IPS-15b (cell line): ENCODE data around the gene HBG1.

Experiments used
- H3K27me3 ChIP-seq: one replicate; pipeline ENCODE4 v1.6.1; 2013; ENCODE audit warnings: low read length; ENCODE audit not compliant: control insufficient read depth, insufficient read depth
- H3K36me3 ChIP-seq: one replicate; pipeline ENCODE4 v1.6.1; 2013; ENCODE audit warnings: low read length; ENCODE audit not compliant: control insufficient read depth, insufficient read depth
- H3K4me1 ChIP-seq: one replicate; pipeline ENCODE4 v1.6.1; 2013; ENCODE audit warnings: mild to moderate bottlenecking, low read length; ENCODE audit not compliant: control insufficient read depth, insufficient read depth
- H3K4me3 ChIP-seq: one replicate; pipeline ENCODE4 v1.5.1; 2013; ENCODE audit warnings: low read depth, low read length
- H3K9ac ChIP-seq: one replicate; pipeline ENCODE4 v1.6.1; 2013; ENCODE audit warnings: low read depth, mild to moderate bottlenecking, low read length
- H3K9me3 ChIP-seq: one replicate; pipeline ENCODE4 v1.6.1; 2013; ENCODE audit warnings: mild to moderate bottlenecking, low read length; ENCODE audit not compliant: control insufficient read depth, insufficient read depth

HBG1 gene

DNA sequence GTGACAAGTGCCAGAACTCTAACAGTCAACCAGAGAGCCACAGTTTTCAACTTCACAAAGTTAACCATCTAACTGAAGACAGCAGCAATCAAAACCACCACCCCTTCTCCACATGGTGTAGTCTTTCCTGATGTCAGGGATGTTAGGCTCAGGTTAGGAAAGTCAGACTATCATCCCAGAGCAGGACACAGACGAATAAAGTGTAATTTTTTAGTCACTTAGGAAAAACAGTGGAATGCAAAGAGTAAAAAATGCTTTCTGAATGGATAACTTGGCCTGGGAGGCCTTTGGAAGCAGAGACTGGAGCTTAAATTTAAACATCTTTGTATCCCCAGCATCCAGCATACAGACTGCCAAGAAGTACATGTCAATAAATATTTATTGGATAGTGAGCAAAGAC, 36.7 kb upstream of the HBG1 start:
- Histone ChIP-seq H3K4me1 (no peaks in the 10 kb centered on the region), H3K27me3 (no peaks in the 10 kb centered on the region), H3K9ac (no peak overlapping the region), H3K36me3 (no peaks in the 10 kb centered on the region), H3K9me3 (no peaks in the 10 kb centered on the region), H3K4me3 (no peak overlapping the region)

DNA sequence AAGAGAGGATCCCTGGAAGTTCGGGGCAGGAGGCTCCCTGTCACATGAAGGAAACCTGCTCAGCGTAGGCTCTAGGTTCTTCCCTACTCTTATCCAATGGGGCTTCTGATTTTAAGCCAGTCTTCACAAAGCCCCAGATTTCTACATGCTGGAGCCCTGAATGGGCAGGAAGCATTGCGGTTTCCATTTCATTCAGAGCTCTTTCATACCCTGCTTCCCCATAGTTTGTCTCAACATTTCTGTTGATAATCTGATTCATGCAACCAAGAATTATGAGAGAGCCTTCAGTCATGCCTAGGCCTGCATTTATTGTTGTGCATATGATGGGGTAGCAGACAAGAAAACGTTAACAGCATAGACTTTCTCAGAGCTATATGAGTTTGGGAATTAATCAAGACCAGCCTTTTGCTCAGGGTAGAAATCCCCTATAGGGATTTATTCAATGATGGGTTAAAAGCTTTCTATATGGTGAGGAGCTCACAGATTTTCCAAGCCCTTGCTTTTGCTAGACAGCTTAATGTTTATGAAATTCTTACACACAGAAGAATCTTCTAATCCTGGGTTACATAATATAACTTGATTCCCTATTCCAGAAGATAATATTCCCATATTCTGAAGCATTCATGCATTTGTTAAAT, 36.2 kb upstream of the HBG1 start:
- Histone ChIP-seq H3K27me3 (no peaks in the 10 kb centered on the region), H3K9ac (no peak overlapping the region), H3K4me3 (no peak overlapping the region), H3K4me1 (no peaks in the 10 kb centered on the region), H3K36me3 (no peaks in the 10 kb centered on the region), H3K9me3 (no peaks in the 10 kb centered on the region)

DNA sequence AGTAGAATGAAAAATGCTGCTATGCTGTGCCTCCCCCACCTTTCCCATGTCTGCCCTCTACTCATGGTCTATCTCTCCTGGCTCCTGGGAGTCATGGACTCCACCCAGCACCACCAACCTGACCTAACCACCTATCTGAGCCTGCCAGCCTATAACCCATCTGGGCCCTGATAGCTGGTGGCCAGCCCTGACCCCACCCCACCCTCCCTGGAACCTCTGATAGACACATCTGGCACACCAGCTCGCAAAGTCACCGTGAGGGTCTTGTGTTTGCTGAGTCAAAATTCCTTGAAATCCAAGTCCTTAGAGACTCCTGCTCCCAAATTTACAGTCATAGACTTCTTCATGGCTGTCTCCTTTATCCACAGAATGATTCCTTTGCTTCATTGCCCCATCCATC, 35.0 kb upstream of the HBG1 start:
- no peak overlapping the region for H3K4me3 ChIP-seq
- no peaks in the 10 kb centered on the region for H3K4me1 ChIP-seq
- H3K9ac ChIP-seq = no peak overlapping the region
- no peaks in the 10 kb centered on the region for H3K27me3 ChIP-seq
- no peaks in the 10 kb centered on the region for H3K9me3 ChIP-seq
- no peaks in the 10 kb centered on the region for H3K36me3 ChIP-seq

DNA sequence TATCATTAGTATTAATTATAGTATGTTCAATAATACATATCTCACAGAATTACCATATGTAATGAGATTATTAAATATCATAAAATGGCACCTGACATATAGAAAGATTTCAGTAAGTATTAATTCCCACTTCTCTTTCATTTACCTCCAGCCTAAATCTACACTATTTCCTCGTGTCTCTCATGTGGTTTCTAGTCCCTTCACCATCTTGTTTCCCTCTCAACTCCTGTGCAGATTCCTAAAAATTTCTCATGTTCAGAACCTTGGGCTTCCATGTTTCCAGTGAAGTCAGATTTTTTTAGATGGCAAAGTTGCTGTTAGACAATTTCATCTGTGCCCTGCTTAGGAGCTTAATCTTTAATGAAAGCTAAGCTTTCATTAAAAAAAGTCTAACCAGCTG, 34.2 kb upstream of the HBG1 start:
- no peaks in the 10 kb centered on the region for H3K9me3 ChIP-seq
- no peak overlapping the region for H3K4me3 ChIP-seq
- H3K36me3 ChIP-seq = no peaks in the 10 kb centered on the region
- H3K9ac ChIP-seq = no peak overlapping the region
- no peaks in the 10 kb centered on the region for H3K4me1 ChIP-seq
- H3K27me3 ChIP-seq = no peaks in the 10 kb centered on the region

DNA sequence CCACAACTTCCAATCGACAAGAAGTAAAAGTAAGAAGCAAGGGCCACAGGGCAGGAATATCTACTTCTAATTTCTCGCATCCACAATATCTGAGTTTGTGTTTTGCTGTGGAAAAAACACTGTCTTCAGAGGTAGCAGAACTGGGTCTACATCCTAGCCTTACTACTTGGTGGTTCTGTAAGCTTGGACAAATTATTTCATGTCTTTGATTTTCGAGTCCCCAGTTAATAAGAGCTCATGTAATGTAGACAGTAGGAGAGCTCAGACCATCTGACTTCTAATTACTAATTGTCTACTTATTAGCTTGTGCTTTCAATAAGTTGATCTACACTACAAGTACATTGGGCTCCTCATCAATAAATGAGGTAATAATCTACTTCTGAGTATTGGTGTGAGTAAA, 33.4 kb upstream of the HBG1 start:
- no peaks in the 10 kb centered on the region for H3K36me3 ChIP-seq
- no peaks in the 10 kb centered on the region for H3K9me3 ChIP-seq
- no peak overlapping the region for H3K9ac ChIP-seq
- H3K27me3 ChIP-seq = no peaks in the 10 kb centered on the region
- H3K4me1 ChIP-seq = no peaks in the 10 kb centered on the region
- no peak overlapping the region for H3K4me3 ChIP-seq

DNA sequence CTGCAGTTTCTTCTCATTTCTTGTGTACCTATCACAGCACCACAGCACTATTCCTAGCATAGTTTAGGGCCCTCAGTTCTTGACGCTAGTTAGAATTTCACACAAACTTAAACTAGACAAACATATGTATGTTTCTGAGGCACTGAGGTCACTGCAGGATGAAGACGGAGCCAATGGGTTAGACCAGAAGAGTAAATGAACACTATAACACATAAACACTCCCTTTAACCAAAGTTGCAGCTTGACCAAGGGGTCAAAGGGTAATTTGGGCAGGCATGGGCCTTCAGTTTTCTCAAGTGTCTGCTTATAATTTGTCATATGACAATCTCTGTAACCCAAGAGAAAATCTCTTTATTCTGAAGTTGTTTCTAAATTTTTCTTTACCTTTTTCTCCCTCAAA, 33.0 kb upstream of the HBG1 start:
- Histone ChIP-seq H3K9me3 (no peaks in the 10 kb centered on the region), H3K9ac (no peak overlapping the region), H3K27me3 (no peaks in the 10 kb centered on the region), H3K36me3 (no peaks in the 10 kb centered on the region), H3K4me3 (no peak overlapping the region), H3K4me1 (no peaks in the 10 kb centered on the region)

DNA sequence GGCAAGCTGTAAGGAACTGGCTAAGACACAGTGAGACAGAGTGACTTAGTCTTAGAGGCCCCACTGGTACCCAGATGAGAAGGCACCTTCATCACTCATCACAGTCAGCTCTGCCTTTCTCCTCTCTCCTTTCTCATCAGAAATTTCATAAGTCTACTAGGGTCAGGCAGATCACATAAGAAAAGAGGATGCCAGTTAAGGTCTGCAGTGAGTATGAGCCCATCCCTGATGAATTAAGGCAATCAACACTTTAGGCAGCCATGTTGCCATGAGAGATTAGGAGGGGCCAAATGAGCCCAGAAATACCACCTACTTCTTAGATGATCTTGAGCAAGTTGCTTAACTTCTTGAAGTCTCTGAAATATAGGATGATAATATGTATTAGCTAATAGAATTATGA, 31.9 kb upstream of the HBG1 start:
- no peaks in the 10 kb centered on the region for H3K27me3 ChIP-seq
- H3K4me3 ChIP-seq = no peak overlapping the region
- no peaks in the 10 kb centered on the region for H3K36me3 ChIP-seq
- H3K9ac ChIP-seq = no peak overlapping the region
- H3K9me3 ChIP-seq = no peaks in the 10 kb centered on the region
- H3K4me1 ChIP-seq = no peaks in the 10 kb centered on the region

DNA sequence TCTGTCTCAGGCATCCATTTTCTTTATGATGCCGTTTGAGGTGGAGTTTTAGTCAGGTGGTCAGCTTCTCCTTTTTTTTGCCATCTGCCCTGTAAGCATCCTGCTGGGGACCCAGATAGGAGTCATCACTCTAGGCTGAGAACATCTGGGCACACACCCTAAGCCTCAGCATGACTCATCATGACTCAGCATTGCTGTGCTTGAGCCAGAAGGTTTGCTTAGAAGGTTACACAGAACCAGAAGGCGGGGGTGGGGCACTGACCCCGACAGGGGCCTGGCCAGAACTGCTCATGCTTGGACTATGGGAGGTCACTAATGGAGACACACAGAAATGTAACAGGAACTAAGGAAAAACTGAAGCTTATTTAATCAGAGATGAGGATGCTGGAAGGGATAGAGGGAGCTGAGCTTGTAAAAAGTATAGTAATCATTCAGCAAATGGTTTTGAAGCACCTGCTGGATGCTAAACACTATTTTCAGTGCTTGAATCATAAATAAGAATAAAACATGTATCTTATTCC, 31.0 kb upstream of the HBG1 start:
- H3K4me3 ChIP-seq = no peak overlapping the region
- H3K4me1 ChIP-seq = no peaks in the 10 kb centered on the region
- no peaks in the 10 kb centered on the region for H3K27me3 ChIP-seq
- H3K36me3 ChIP-seq = no peaks in the 10 kb centered on the region
- no peak overlapping the region for H3K9ac ChIP-seq
- no peaks in the 10 kb centered on the region for H3K9me3 ChIP-seq

DNA sequence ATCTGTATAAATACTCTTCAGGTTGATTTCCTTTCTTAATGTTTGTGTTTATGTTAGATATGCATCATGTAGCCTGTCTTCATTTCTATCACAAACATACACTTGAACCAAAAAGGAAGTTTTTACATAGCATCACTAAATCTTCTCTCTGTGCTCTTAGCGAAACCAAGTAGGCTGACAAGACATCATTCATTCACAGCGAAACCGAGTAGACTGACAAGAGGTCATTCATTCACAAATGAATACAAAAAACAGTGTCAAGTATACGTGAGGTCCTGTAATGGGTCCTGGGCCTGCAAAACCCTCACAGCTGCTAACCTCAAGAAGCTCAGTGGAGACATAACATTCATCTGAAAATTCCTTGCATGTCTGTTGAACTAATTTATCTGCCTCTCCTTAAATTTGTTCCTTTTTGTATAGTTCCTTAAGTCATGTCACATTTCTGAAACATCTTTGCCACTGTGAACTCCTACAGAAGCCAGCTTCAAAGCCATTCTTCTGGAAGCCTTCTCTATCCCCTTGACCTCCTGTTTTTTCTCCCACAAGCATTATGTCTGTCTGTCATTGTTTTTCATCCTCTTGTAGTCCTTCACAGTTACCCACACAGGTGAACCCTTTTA, 29.9 kb upstream of the HBG1 start:
- Histone ChIP-seq H3K36me3 (no peaks in the 10 kb centered on the region), H3K27me3 (no peaks in the 10 kb centered on the region), H3K4me1 (peaks cover 2% of the 10 kb centered on the region), H3K9ac (no peak overlapping the region), H3K9me3 (no peaks in the 10 kb centered on the region), H3K4me3 (no peak overlapping the region)

DNA sequence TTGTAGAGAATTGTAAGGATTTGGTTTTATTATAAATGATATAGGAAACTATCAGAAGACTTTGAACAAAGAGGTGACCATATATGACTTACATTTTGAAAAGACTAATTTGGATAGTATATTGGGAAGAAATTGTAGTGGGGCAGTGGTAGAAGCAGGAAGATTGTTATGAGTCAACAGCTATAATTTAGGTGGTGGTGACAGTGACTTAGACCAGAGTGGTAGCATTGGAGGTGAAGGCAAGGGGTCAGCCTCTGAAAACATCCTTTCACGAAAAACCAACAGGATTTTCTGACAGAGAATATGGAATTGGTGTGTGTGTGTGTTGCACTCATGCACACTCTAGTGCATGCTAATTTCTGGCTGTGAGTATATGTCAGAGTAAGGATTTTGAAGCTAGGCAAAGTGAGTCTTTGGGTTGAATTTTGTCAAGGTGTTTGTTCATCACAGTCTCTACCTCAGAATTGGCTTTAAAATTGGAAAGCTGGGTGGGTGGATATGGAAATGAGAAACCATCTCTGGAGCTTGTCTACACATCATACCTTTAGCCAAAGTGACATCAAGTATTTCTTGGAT, 28.2 kb upstream of the HBG1 start:
- no peaks in the 10 kb centered on the region for H3K36me3 ChIP-seq
- H3K4me1 ChIP-seq = peaks cover 5% of the 10 kb centered on the region

DNA sequence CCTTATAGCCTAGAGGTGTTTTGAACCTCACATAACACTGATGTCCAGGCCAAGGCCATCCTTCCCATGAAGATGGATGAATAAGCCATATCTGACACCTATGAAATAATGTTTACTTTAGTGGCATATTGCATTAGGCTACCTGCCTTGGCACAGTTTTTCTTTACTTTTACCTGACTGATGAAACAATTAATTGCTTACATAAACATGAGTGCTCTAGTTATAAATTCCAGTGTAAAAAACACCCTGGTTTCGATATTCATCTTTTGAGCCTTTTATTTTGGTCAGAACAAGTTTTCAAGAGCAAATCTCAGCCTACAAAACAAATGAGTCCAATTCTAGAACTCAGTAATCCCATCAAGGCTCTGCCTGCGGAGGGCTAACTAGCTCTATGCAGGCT, 27.0 kb upstream of the HBG1 start:
- peaks cover 5% of the 10 kb centered on the region for H3K4me1 ChIP-seq
- no peaks in the 10 kb centered on the region for H3K9me3 ChIP-seq
- no peak overlapping the region for H3K9ac ChIP-seq
- no peaks in the 10 kb centered on the region for H3K27me3 ChIP-seq
- H3K36me3 ChIP-seq = no peaks in the 10 kb centered on the region
- no peak overlapping the region for H3K4me3 ChIP-seq

More for the DNA sequence above, 28.2 kb upstream of the HBG1 start:
- Histone ChIP-seq H3K9me3 (no peaks in the 10 kb centered on the region), H3K4me3 (no peak overlapping the region), H3K27me3 (no peaks in the 10 kb centered on the region), H3K9ac (no peak overlapping the region)
